B cell (primary cell): Measurements from ENCODE around the gene RAB11FIP3. TPM values are rescaled to one million over a fixed set of nuclear protein-coding genes. Genes with fewer than 3 reads are reported as not detected.

ENCODE experiments used
- ATAC-seq: fragments of 200-7000 bp; cut with Tn5 transposase; one replicate; pipeline ENCODE4 v1.10.0; 2021; ENCODE audit warnings: low read depth, mild to moderate bottlenecking, moderate number of reproducible peaks, moderate library complexity
- CTCF ChIA-PET: fragments of 350-600 bp; sonication (Branson Sonifier 250); formaldehyde crosslinking; loops from one replicate; lab custom pipeline; 2021; ENCODE audit warnings: antibody characterized with exemption, inconsistent platforms; lab: Charles Lee
- POLR2A ChIA-PET: fragments of 350-600 bp; sonication (Branson Sonifier 250); formaldehyde crosslinking; loops from one replicate; lab custom pipeline; 2021; ENCODE audit warnings: antibody characterized with exemption; lab: Charles Lee
- DNase-seq: peaks from one replicate; pipeline ENCODE4 v3.0.0; 2013
- H2AFZ ChIP-seq: 2 replicates; pipeline ENCODE4 v1.6.1; 2012; ENCODE audit warnings: mild to moderate bottlenecking, low read depth, low read length; ENCODE audit not compliant: insufficient read depth, poor library complexity, severe bottlenecking
- H3K27ac ChIP-seq, 2 donors: 1 replicate in 1 of 2; 2 replicates in 1 of 2; pipeline ENCODE4 v1.5.1; 2012 to 2013; ENCODE audit warnings: low read length in 2 of 2, mild to moderate bottlenecking in 2 of 2, moderate library complexity in 1 of 2
- H3K27me3 ChIP-seq, 4 experiments: fragments of 200-600 bp in 1 of 4; sonication (generic) in 1 of 4; replicated peaks in 1 of 4; 1 replicate in 2 of 4; 2 replicates in 2 of 4; pipeline versions ENCODE4 v1.6.1 to v1.7.0; 2013 to 2016; ENCODE audit warnings: low read length in 3 of 4, mild to moderate bottlenecking in 2 of 4, mixed read lengths in 1 of 4, moderate library complexity in 1 of 4; ENCODE audit not compliant: insufficient read depth in 4 of 4, control insufficient read depth in 3 of 4; ENCODE audit errors: control extremely low read depth in 1 of 4
- H3K36me3 ChIP-seq, 2 experiments: replicated peaks in 1 of 2; 1 replicate in 1 of 2; 2 replicates in 1 of 2; pipeline versions ENCODE4 v1.6.1 to v1.7.1; 2013; ENCODE audit warnings: low read length in 1 of 2; ENCODE audit not compliant: insufficient read depth in 2 of 2, control insufficient read depth in 1 of 2; ENCODE audit errors: control extremely low read depth in 1 of 2, extremely low read depth in 1 of 2
- H3K4me1 ChIP-seq, 2 donors: fragments of 200-600 bp in 1 of 2; sonication (generic) in 1 of 2; 1 replicate in 1 of 2; 2 replicates in 1 of 2; pipeline versions ENCODE4 v1.5.1 to v1.6.1; 2013 to 2017; ENCODE audit warnings: low read length in 2 of 2; ENCODE audit not compliant: control insufficient read depth in 2 of 2, insufficient read depth in 2 of 2
- H3K4me2 ChIP-seq: replicated peaks from 2 replicates; pipeline ENCODE3; 2012; ENCODE audit warnings: mild to moderate bottlenecking, low read depth, low read length; ENCODE audit not compliant: poor library complexity, severe bottlenecking
- H3K4me3 ChIP-seq, 5 experiments: fragments of 200-600 bp in 1 of 5; sonication (generic) in 1 of 5; 1 replicate in 3 of 5; 2 replicates in 2 of 5; pipeline versions ENCODE4 v1.5.1 to v1.7.0; 2011 to 2016; ENCODE audit warnings: low read length in 4 of 5, mild to moderate bottlenecking in 4 of 5, low read depth in 2 of 5, control low read depth in 1 of 5, moderate library complexity in 1 of 5; ENCODE audit not compliant: insufficient read depth in 1 of 5; ENCODE audit errors: control extremely low read depth in 1 of 5, extremely low read depth in 1 of 5
- H3K79me2 ChIP-seq: fragments of 200-600 bp; sonication (generic); one replicate; pipeline ENCODE4 v1.6.0; 2016; ENCODE audit warnings: low read length; ENCODE audit not compliant: control insufficient read depth, insufficient read depth
- H3K9ac ChIP-seq: fragments of 200-600 bp; sonication (generic); 2 replicates; pipeline ENCODE4 v1.6.1; 2017; ENCODE audit warnings: mild to moderate bottlenecking, low read length, moderate library complexity
- H3K9me3 ChIP-seq, 3 donors: one replicate each; pipeline versions ENCODE4 v1.6.1 to v1.7.1; 2013; ENCODE audit warnings: low read length in 2 of 3; ENCODE audit not compliant: control insufficient read depth in 2 of 3, insufficient read depth in 1 of 3; ENCODE audit errors: control extremely low read depth in 1 of 3
- H4K20me1 ChIP-seq: 2 replicates; pipeline ENCODE4 v1.6.0; 2012; ENCODE audit warnings: mild to moderate bottlenecking, low read length; ENCODE audit not compliant: insufficient read depth, control insufficient read depth, poor library complexity, severe bottlenecking
- H3K27ac Mint-ChIP-seq: one replicate; pipeline ENCODE4 v1.8.0; 2021; ENCODE audit warnings: mixed read lengths
- H3K27me3 Mint-ChIP-seq: one replicate; pipeline ENCODE4 v1.8.0; 2021; ENCODE audit warnings: mixed read lengths
- H3K4me1 Mint-ChIP-seq: one replicate; pipeline ENCODE4 v1.8.0; 2021; ENCODE audit warnings: mixed read lengths
- H3K4me3 Mint-ChIP-seq: one replicate; pipeline ENCODE4 v1.8.0; 2021; ENCODE audit warnings: mixed read lengths
- H3K9me3 Mint-ChIP-seq: one replicate; pipeline ENCODE4 v1.8.0; 2022; ENCODE audit warnings: mixed read lengths; ENCODE audit not compliant: insufficient read depth
- EZH2 ChIP-seq: IDR thresholded peaks from 2 replicates; pipeline ENCODE4 v1.6.1; 2012; ENCODE audit warnings: borderline replicate concordance, low read depth, mild to moderate bottlenecking, moderate library complexity, low read length; ENCODE audit not compliant: insufficient read depth, poor library complexity, severe bottlenecking
- WGBS: methylation state at CpG from one replicate; pipeline ENCODE4 v1.1.5; 2013; ENCODE audit warnings: missing lambda C conversion rate; ENCODE audit not compliant: insufficient coverage; 5-methylcytosine and 5-hydroxymethylcytosine counted together
- intact Hi-C: fragments of 100-400 bp; cut with micrococcal nuclease; formaldehyde crosslinking; loops from one replicate; pipeline ENCODE4 v1.10.0; 2022
- polyA plus RNA-seq: library from polyadenylated mRNA; depleted of rRNA; stranded (reverse); fragments of >200 nt; gene quantifications from 2 replicates; pipeline ENCODE4 v1.2.3, GENCODE V29; 2012
- total RNA-seq, 2 donors: library from RNA; stranded (reverse); fragments of 120-200 nt in 1 of 2; gene quantifications; 1 replicate in 1 of 2; 2 replicates in 1 of 2; pipeline versions ENCODE4 v1.2.3 to v1.2.4, GENCODE V29; 2013 to 2022
- TF ChIP-seq, protein P1 (sequence below): fragments of 200-600 bp; IDR thresholded peaks from one replicate; pipeline ENCODE4 v1.8.0; 2022; ENCODE audit warnings: antibody characterized with exemption, mild to moderate bottlenecking

Gene RAB11FIP3
- total and polyA plus RNA-seq, 2 donors (not counting 1 experiment from before 2014, with no cell fraction given), result 24.3 to 57.2 TPM

DNA sequence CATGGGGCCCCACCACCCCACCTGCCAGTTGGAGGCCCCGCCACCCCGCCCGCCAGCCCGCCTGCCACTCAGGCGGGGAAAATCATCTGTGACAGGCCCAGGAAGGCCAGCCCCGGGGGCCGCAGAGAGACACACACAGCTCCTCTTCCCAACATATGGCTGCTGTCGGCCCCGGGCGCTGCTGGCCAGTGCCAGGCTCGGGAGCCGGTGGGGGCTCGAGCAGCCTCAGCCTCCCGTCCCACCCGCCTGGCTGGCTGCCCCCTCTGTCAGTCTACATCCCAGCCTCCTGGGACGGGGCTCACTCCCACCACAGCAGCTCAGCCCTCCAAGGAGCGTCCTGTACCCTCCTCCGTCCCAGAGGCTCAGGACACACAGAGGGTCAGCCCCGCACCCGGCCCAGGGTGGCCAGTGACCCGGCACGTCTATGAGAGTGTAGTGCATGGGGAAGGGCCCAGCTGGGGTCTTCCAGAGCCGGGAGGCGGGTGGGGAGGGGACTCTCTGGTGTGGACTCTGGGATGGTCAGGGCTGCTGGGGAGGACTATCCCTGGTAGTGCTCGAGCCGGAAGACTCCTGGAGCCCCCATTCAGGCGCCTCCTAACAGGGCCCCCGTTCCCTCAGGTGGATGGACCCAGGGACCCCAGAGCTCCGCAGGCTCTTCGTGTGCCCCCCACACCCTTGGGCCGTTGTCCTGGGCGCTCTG lies 131.2 kb downstream of the RAB11FIP3 start:
- Histone ChIP-seq H3K27ac (no peak overlapping the region), H4K20me1 (no peaks in the 10 kb centered on the region), H2AFZ (no peak overlapping the region), H3K9me3 (peaks cover 0 to 7% (median 0%) of the 10 kb centered on the region in 3 donors), H3K4me2 (no peak overlapping the region), H3K4me1 (peaks cover 3 to 6% of the 10 kb centered on the region in 2 donors), H3K4me3 (no peak overlapping the region), H3K79me2 (no peaks in the 10 kb centered on the region), H3K27me3 (peaks cover 0 to 29% (median 9%) of the 10 kb centered on the region in 4 experiments), H3K9ac (no peak overlapping the region), H3K36me3 (peaks cover 0 to 4% of the 10 kb centered on the region in 2 experiments)
- POLR2A ChIA-PET, result no interaction called here
- no peak for ATAC-seq
- DNase-seq, result no peak
- intact Hi-C loops, result no loop called here
- TF ChIP-seq EZH2, result no peak
- TF ChIP-seq, protein P1, sequence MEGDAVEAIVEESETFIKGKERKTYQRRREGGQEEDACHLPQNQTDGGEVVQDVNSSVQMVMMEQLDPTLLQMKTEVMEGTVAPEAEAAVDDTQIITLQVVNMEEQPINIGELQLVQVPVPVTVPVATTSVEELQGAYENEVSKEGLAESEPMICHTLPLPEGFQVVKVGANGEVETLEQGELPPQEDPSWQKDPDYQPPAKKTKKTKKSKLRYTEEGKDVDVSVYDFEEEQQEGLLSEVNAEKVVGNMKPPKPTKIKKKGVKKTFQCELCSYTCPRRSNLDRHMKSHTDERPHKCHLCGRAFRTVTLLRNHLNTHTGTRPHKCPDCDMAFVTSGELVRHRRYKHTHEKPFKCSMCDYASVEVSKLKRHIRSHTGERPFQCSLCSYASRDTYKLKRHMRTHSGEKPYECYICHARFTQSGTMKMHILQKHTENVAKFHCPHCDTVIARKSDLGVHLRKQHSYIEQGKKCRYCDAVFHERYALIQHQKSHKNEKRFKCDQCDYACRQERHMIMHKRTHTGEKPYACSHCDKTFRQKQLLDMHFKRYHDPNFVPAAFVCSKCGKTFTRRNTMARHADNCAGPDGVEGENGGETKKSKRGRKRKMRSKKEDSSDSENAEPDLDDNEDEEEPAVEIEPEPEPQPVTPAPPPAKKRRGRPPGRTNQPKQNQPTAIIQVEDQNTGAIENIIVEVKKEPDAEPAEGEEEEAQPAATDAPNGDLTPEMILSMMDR, result no peak
- H3K4me1 Mint-ChIP-seq, result no peaks in the 10 kb centered on the region
- H3K27me3 Mint-ChIP-seq, result peaks cover 4% of the 10 kb centered on the region
- no peaks in the 10 kb centered on the region for H3K9me3 Mint-ChIP-seq
- no peak overlapping the region for H3K4me3 Mint-ChIP-seq
- WGBS, result 92% methylated on average over 31 of the region's 32 CpGs
- CTCF ChIA-PET, result no interaction called here
- no peak overlapping the region for H3K27ac Mint-ChIP-seq
